MCF 10A (cell line): Measurements from ENCODE around the gene ACSS2. TPM values are rescaled to one million over a fixed set of nuclear protein-coding genes. Genes with fewer than 3 reads are reported as not detected.

Experiments used
- BruUV-seq: library from RNA; stranded (reverse); fragments of 400-500 nt; replicated peaks from 2 replicates; lab custom pipeline; 2021; lab: Mats Ljungman, UMichigan
- CTCF ChIA-PET: fragments of 300-600 bp; sonication (Branson Sonifier 250); formaldehyde crosslinking; extraction: SDS; loops from one replicate; lab custom pipeline; 2021; ENCODE audit warnings: antibody characterized with exemption, inconsistent platforms; lab: Yijun Ruan, JAX
- POLR2A ChIA-PET: fragments of 300-600, 350-650 bp; sonication (Branson Sonifier 250); formaldehyde crosslinking; extraction: SDS; loops from one replicate; lab custom pipeline; 2020; ENCODE audit warnings: antibody characterized with exemption, inconsistent platforms; lab: Yijun Ruan, JAX
- DNase-seq: peaks from one replicate; pipeline ENCODE4 v3.0.0-alpha.2; 2018; ENCODE audit not compliant: unreplicated experiment
- H3K27ac Mint-ChIP-seq: one replicate; pipeline ENCODE4 v1.8.0; 2022; ENCODE audit warnings: mild to moderate bottlenecking, low read depth, mixed read lengths; ENCODE audit not compliant: unreplicated experiment
- H3K27me3 Mint-ChIP-seq: one replicate; pipeline ENCODE4 v1.8.0; 2022; ENCODE audit warnings: mixed read lengths; ENCODE audit not compliant: insufficient read depth, unreplicated experiment
- H3K36me3 Mint-ChIP-seq: one replicate; pipeline ENCODE4 v1.8.0; 2022; ENCODE audit warnings: mild to moderate bottlenecking, moderate library complexity, mixed read lengths; ENCODE audit not compliant: insufficient read depth, unreplicated experiment
- H3K4me1 Mint-ChIP-seq: one replicate; pipeline ENCODE4 v1.8.0; 2022; ENCODE audit warnings: mixed read lengths; ENCODE audit not compliant: insufficient read depth, unreplicated experiment
- H3K4me3 Mint-ChIP-seq: one replicate; pipeline ENCODE4 v1.8.0; 2022; ENCODE audit warnings: mild to moderate bottlenecking, moderate library complexity, mixed read lengths; ENCODE audit not compliant: unreplicated experiment
- H3K9me3 Mint-ChIP-seq: one replicate; pipeline ENCODE4 v1.8.0; 2022; ENCODE audit warnings: mixed read lengths; ENCODE audit not compliant: unreplicated experiment
- intact Hi-C: fragments of 100-400 bp; cut with micrococcal nuclease; formaldehyde crosslinking; loops from 2 replicates; pipeline ENCODE4 v1.14.1; 2022
- total RNA-seq: library from RNA; stranded (reverse); gene quantifications from 2 replicates; pipeline ENCODE4 v1.2.3, GENCODE V29; 2022
- TF ChIP-seq, protein P1 (sequence below): fragments of 200-600 bp; IDR thresholded peaks from one replicate; pipeline ENCODE4 v1.8.0; 2022; ENCODE audit warnings: antibody characterized with exemption, mild to moderate bottlenecking; ENCODE audit not compliant: unreplicated experiment

Gene ACSS2
- total RNA-seq, 1 experiment from 2014 or later, result 42.0 TPM

DNA sequence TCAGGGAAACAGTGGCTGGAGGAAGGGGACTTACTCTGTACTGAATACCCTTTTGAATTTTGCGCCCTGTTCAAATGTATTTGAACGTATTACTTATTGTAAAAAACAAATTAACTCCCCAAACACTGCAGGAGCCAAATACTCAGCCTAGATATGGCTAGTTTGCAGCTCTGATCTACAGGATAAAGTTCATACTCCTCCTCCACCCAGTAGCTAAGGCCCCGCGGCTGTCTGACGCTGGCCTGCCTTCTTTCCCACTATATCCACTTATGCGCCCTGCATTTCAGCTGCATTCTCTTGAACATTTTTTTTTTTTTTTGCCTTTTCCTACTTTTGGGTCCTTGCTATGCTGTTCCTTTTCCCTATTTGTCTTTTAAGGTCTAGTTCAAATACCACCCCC lies 72.7 kb downstream of the ACSS2 start:
- POLR2A ChIA-PET, result interaction anchor here (1.2 to 4.2 kb wide), 2 partner anchors 74 to 124 kb away, joined by 3 to 32 read pairs; partner anchors contain the start of genes ACSS2 and NCOA6
- BruUV-seq, result no TSS peak
- H3K9me3 Mint-ChIP-seq, result no peaks in the 10 kb centered on the region
- H3K36me3 Mint-ChIP-seq, result peaks cover 43% of the 10 kb centered on the region
- no peak for DNase-seq
- CTCF ChIA-PET, result interaction anchor here (0.7 to 13.1 kb wide), 2 partner anchors 77 to 115 kb away, joined by 3 to 279 read pairs; partner anchors contain the start of genes ACSS2 and GGT7
- no peak overlapping the region for H3K4me3 Mint-ChIP-seq
- no peaks in the 10 kb centered on the region for H3K27me3 Mint-ChIP-seq
- intact Hi-C loops, result no loop called here
- H3K4me1 Mint-ChIP-seq, result peaks cover 20% of the 10 kb centered on the region
- TF ChIP-seq, protein P1, sequence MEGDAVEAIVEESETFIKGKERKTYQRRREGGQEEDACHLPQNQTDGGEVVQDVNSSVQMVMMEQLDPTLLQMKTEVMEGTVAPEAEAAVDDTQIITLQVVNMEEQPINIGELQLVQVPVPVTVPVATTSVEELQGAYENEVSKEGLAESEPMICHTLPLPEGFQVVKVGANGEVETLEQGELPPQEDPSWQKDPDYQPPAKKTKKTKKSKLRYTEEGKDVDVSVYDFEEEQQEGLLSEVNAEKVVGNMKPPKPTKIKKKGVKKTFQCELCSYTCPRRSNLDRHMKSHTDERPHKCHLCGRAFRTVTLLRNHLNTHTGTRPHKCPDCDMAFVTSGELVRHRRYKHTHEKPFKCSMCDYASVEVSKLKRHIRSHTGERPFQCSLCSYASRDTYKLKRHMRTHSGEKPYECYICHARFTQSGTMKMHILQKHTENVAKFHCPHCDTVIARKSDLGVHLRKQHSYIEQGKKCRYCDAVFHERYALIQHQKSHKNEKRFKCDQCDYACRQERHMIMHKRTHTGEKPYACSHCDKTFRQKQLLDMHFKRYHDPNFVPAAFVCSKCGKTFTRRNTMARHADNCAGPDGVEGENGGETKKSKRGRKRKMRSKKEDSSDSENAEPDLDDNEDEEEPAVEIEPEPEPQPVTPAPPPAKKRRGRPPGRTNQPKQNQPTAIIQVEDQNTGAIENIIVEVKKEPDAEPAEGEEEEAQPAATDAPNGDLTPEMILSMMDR, result no peak
- peak overlapping the region; percentile 37 for H3K27ac Mint-ChIP-seq

GRCh38 chr20:34951252-34951651 lies 74.8 kb downstream of the ACSS2 start:
- TF ChIP-seq, protein P1, result no peak
- no peak overlapping the region for H3K4me3 Mint-ChIP-seq
- H3K9me3 Mint-ChIP-seq, result no peaks in the 10 kb centered on the region
- H3K27me3 Mint-ChIP-seq, result no peaks in the 10 kb centered on the region
- H3K27ac Mint-ChIP-seq, result no peak overlapping the region
- peaks cover 34% of the 10 kb centered on the region for H3K36me3 Mint-ChIP-seq
- DNase-seq, result no peak
- H3K4me1 Mint-ChIP-seq, result peaks cover 25% of the 10 kb centered on the region
- ChIA-PET CTCF (interaction anchor here (0.5 to 13.1 kb wide), 2 partner anchors 16 to 79 kb away, joined by 3 to 279 read pairs; partner anchors contain the start of genes ACSS2 and GGT7), POLR2A (interaction anchor here (1.5 to 4.2 kb wide), 4 partner anchors 18 to 79 kb away, joined by 5 to 32 read pairs (median 8); partner anchors contain the start of genes ACSS2 and GGT7)
- intact Hi-C loops, result no loop called here
- BruUV-seq, result no TSS peak

- Mint-ChIP-seq H3K27me3 (no peaks in the 10 kb centered on the region), H3K9me3 (no peaks in the 10 kb centered on the region), H3K27ac (no peak overlapping the region), H3K36me3 (peaks cover 31% of the 10 kb centered on the region), H3K4me3 (no peak overlapping the region), H3K4me1 (peaks cover 28% of the 10 kb centered on the region)
- BruUV-seq, result no TSS peak
- CTCF ChIA-PET, result interaction anchor here (0.5 to 13.1 kb wide), 4 partner anchors 16 to 98 kb away, joined by 3 to 279 read pairs (median 3); partner anchors contain the start of genes ACSS2 and GGT7
- DNase-seq, result no peak
- POLR2A ChIA-PET, result interaction anchor here (1.5 to 4.2 kb wide), 3 partner anchors 29 to 79 kb away, joined by 5 to 32 read pairs (median 10); partner anchors contain the start of genes ACSS2 and GGT7
- intact Hi-C loops, result no loop called here
- TF ChIP-seq, protein P1, result no peak
These were observed 75.2 kb downstream of the ACSS2 start for GRCh38 chr20:34951652-34952051.

GRCh38 chr20:34952671-34953070 lies 76.3 kb downstream of the ACSS2 start:
- BruUV-seq, result no TSS peak
- intact Hi-C loops, result no loop called here
- no peaks in the 10 kb centered on the region for H3K27me3 Mint-ChIP-seq

More at GRCh38 chr20:34952671-34953070, 76.3 kb downstream of the ACSS2 start:
- CTCF ChIA-PET, result interaction anchor here (0.7 to 13.1 kb wide), 5 partner anchors 14 to 144 kb away, joined by 3 to 279 read pairs (median 4); partner anchors contain the start of genes ACSS2 and GGT7
- peaks cover 28% of the 10 kb centered on the region for H3K4me1 Mint-ChIP-seq
- peaks cover 31% of the 10 kb centered on the region for H3K36me3 Mint-ChIP-seq
- POLR2A ChIA-PET, result interaction anchor here (0.7 to 4.2 kb wide), 5 partner anchors 8 to 84 kb away, joined by 3 to 32 read pairs (median 3); partner anchors contain the start of gene ACSS2
- H3K27ac Mint-ChIP-seq, result no peak overlapping the region
- no peak for DNase-seq
- TF ChIP-seq, protein P1, result no peak
- no peaks in the 10 kb centered on the region for H3K9me3 Mint-ChIP-seq
- H3K4me3 Mint-ChIP-seq, result no peak overlapping the region
